Uterus (tissue), 2 donors: ENCODE data around the gene SLC25A38.

Source experiments
- POLR2A ChIP-seq, 2 donors: fragments of 450-650 bp; IDR thresholded peaks; one replicate each; pipeline ENCODE4 v1.6.1; 2016; ENCODE audit warnings: antibody characterized with exemption in 2 of 2, mild to moderate bottlenecking in 1 of 2, moderate library complexity in 1 of 2
- TF ChIP-seq, protein P1 (sequence below), 4 experiments: fragments of 200-600 bp in 2 of 4; fragments of 450-650 bp in 2 of 4; sonication (generic) in 2 of 4; IDR thresholded peaks; one replicate each; pipeline ENCODE4 v1.5.1; 2016 to 2019; ENCODE audit warnings: antibody characterized with exemption in 4 of 4, mild to moderate bottlenecking in 2 of 4, moderate library complexity in 1 of 4

DNA sequence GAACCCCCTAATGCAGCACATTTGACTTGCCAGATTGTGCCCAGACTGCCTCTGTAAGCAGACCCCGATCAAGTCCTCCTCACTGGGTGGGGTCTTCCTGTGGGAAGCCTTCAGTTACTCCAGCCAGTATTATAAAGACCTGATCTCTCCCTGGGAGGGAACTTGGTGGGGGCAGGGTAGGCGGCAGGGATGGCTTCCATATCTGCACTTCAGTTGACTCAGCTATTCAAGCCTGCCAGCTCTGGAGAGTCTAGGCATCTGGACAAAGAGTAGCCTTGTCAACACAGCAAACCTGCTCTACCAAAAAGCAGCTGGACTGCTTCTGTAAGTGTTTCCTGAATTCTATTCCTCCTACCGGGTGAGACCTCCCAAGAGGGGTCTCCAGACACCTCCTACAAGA, 21.0 kb upstream of the SLC25A38 start:
- TF ChIP-seq, protein P1, sequence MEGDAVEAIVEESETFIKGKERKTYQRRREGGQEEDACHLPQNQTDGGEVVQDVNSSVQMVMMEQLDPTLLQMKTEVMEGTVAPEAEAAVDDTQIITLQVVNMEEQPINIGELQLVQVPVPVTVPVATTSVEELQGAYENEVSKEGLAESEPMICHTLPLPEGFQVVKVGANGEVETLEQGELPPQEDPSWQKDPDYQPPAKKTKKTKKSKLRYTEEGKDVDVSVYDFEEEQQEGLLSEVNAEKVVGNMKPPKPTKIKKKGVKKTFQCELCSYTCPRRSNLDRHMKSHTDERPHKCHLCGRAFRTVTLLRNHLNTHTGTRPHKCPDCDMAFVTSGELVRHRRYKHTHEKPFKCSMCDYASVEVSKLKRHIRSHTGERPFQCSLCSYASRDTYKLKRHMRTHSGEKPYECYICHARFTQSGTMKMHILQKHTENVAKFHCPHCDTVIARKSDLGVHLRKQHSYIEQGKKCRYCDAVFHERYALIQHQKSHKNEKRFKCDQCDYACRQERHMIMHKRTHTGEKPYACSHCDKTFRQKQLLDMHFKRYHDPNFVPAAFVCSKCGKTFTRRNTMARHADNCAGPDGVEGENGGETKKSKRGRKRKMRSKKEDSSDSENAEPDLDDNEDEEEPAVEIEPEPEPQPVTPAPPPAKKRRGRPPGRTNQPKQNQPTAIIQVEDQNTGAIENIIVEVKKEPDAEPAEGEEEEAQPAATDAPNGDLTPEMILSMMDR (IDR thresholded peaks at IDR 0.05), result no peak
- no peak for TF ChIP-seq POLR2A (IDR thresholded peaks at IDR 0.05)
